B cell (primary cell): Measurements from ENCODE around the gene PDGFRB. TPM values are rescaled to one million over a fixed set of nuclear protein-coding genes. Genes with fewer than 3 reads are reported as not detected.

Experiments
- ATAC-seq: fragments of 200-7000 bp; cut with Tn5 transposase; one replicate; pipeline ENCODE4 v1.10.0; 2021; ENCODE audit warnings: low read depth, mild to moderate bottlenecking, moderate number of reproducible peaks, moderate library complexity
- CTCF ChIA-PET: fragments of 350-600 bp; sonication (Branson Sonifier 250); formaldehyde crosslinking; loops from one replicate; lab custom pipeline; 2021; ENCODE audit warnings: antibody characterized with exemption, inconsistent platforms; lab: Charles Lee
- POLR2A ChIA-PET: fragments of 350-600 bp; sonication (Branson Sonifier 250); formaldehyde crosslinking; loops from one replicate; lab custom pipeline; 2021; ENCODE audit warnings: antibody characterized with exemption; lab: Charles Lee
- DNase-seq: peaks from one replicate; pipeline ENCODE4 v3.0.0; 2013
- H2AFZ ChIP-seq: 2 replicates; pipeline ENCODE4 v1.6.1; 2012; ENCODE audit warnings: mild to moderate bottlenecking, low read depth, low read length; ENCODE audit not compliant: insufficient read depth, poor library complexity, severe bottlenecking
- H3K27ac ChIP-seq, 2 donors: 1 replicate in 1 of 2; 2 replicates in 1 of 2; pipeline ENCODE4 v1.5.1; 2012 to 2013; ENCODE audit warnings: low read length in 2 of 2, mild to moderate bottlenecking in 2 of 2, moderate library complexity in 1 of 2
- H3K27me3 ChIP-seq, 4 experiments: fragments of 200-600 bp in 1 of 4; sonication (generic) in 1 of 4; replicated peaks in 1 of 4; 1 replicate in 2 of 4; 2 replicates in 2 of 4; pipeline versions ENCODE4 v1.6.1 to v1.7.0; 2013 to 2016; ENCODE audit warnings: low read length in 3 of 4, mild to moderate bottlenecking in 2 of 4, mixed read lengths in 1 of 4, moderate library complexity in 1 of 4; ENCODE audit not compliant: insufficient read depth in 4 of 4, control insufficient read depth in 3 of 4; ENCODE audit errors: control extremely low read depth in 1 of 4
- H3K36me3 ChIP-seq, 2 experiments: replicated peaks in 1 of 2; 1 replicate in 1 of 2; 2 replicates in 1 of 2; pipeline versions ENCODE4 v1.6.1 to v1.7.1; 2013; ENCODE audit warnings: low read length in 1 of 2; ENCODE audit not compliant: insufficient read depth in 2 of 2, control insufficient read depth in 1 of 2; ENCODE audit errors: control extremely low read depth in 1 of 2, extremely low read depth in 1 of 2
- H3K4me1 ChIP-seq, 2 donors: fragments of 200-600 bp in 1 of 2; sonication (generic) in 1 of 2; 1 replicate in 1 of 2; 2 replicates in 1 of 2; pipeline versions ENCODE4 v1.5.1 to v1.6.1; 2013 to 2017; ENCODE audit warnings: low read length in 2 of 2; ENCODE audit not compliant: control insufficient read depth in 2 of 2, insufficient read depth in 2 of 2
- H3K4me2 ChIP-seq: replicated peaks from 2 replicates; pipeline ENCODE3; 2012; ENCODE audit warnings: mild to moderate bottlenecking, low read depth, low read length; ENCODE audit not compliant: poor library complexity, severe bottlenecking
- H3K4me3 ChIP-seq, 5 experiments: fragments of 200-600 bp in 1 of 5; sonication (generic) in 1 of 5; 1 replicate in 3 of 5; 2 replicates in 2 of 5; pipeline versions ENCODE4 v1.5.1 to v1.7.0; 2011 to 2016; ENCODE audit warnings: low read length in 4 of 5, mild to moderate bottlenecking in 4 of 5, low read depth in 2 of 5, control low read depth in 1 of 5, moderate library complexity in 1 of 5; ENCODE audit not compliant: insufficient read depth in 1 of 5; ENCODE audit errors: control extremely low read depth in 1 of 5, extremely low read depth in 1 of 5
- H3K79me2 ChIP-seq: fragments of 200-600 bp; sonication (generic); one replicate; pipeline ENCODE4 v1.6.0; 2016; ENCODE audit warnings: low read length; ENCODE audit not compliant: control insufficient read depth, insufficient read depth
- H3K9ac ChIP-seq: fragments of 200-600 bp; sonication (generic); 2 replicates; pipeline ENCODE4 v1.6.1; 2017; ENCODE audit warnings: mild to moderate bottlenecking, low read length, moderate library complexity
- H3K9me3 ChIP-seq, 3 donors: one replicate each; pipeline versions ENCODE4 v1.6.1 to v1.7.1; 2013; ENCODE audit warnings: low read length in 2 of 3; ENCODE audit not compliant: control insufficient read depth in 2 of 3, insufficient read depth in 1 of 3; ENCODE audit errors: control extremely low read depth in 1 of 3
- H4K20me1 ChIP-seq: 2 replicates; pipeline ENCODE4 v1.6.0; 2012; ENCODE audit warnings: mild to moderate bottlenecking, low read length; ENCODE audit not compliant: insufficient read depth, control insufficient read depth, poor library complexity, severe bottlenecking
- H3K27ac Mint-ChIP-seq: one replicate; pipeline ENCODE4 v1.8.0; 2021; ENCODE audit warnings: mixed read lengths
- H3K27me3 Mint-ChIP-seq: one replicate; pipeline ENCODE4 v1.8.0; 2021; ENCODE audit warnings: mixed read lengths
- H3K4me1 Mint-ChIP-seq: one replicate; pipeline ENCODE4 v1.8.0; 2021; ENCODE audit warnings: mixed read lengths
- H3K4me3 Mint-ChIP-seq: one replicate; pipeline ENCODE4 v1.8.0; 2021; ENCODE audit warnings: mixed read lengths
- H3K9me3 Mint-ChIP-seq: one replicate; pipeline ENCODE4 v1.8.0; 2022; ENCODE audit warnings: mixed read lengths; ENCODE audit not compliant: insufficient read depth
- CTCF ChIP-seq: fragments of 200-600 bp; IDR thresholded peaks from one replicate; pipeline ENCODE4 v1.8.0; 2022; ENCODE audit warnings: antibody characterized with exemption, mild to moderate bottlenecking
- EZH2 ChIP-seq: IDR thresholded peaks from 2 replicates; pipeline ENCODE4 v1.6.1; 2012; ENCODE audit warnings: borderline replicate concordance, low read depth, mild to moderate bottlenecking, moderate library complexity, low read length; ENCODE audit not compliant: insufficient read depth, poor library complexity, severe bottlenecking
- WGBS: methylation state at CpG from one replicate; pipeline ENCODE4 v1.1.5; 2013; ENCODE audit warnings: missing lambda C conversion rate; ENCODE audit not compliant: insufficient coverage; 5-methylcytosine and 5-hydroxymethylcytosine counted together
- intact Hi-C: fragments of 100-400 bp; cut with micrococcal nuclease; formaldehyde crosslinking; loops from one replicate; pipeline ENCODE4 v1.10.0; 2022
- polyA plus RNA-seq: library from polyadenylated mRNA; depleted of rRNA; stranded (reverse); fragments of >200 nt; gene quantifications from 2 replicates; pipeline ENCODE4 v1.2.3, GENCODE V29; 2012
- total RNA-seq, 2 donors: library from RNA; stranded (reverse); fragments of 120-200 nt in 1 of 2; gene quantifications; 1 replicate in 1 of 2; 2 replicates in 1 of 2; pipeline versions ENCODE4 v1.2.3 to v1.2.4, GENCODE V29; 2013 to 2022

PDGFRB gene
- total and polyA plus RNA-seq, 2 donors (not counting 1 experiment from before 2014, with no cell fraction given) = 0.42 to 3.6 TPM

DNA sequence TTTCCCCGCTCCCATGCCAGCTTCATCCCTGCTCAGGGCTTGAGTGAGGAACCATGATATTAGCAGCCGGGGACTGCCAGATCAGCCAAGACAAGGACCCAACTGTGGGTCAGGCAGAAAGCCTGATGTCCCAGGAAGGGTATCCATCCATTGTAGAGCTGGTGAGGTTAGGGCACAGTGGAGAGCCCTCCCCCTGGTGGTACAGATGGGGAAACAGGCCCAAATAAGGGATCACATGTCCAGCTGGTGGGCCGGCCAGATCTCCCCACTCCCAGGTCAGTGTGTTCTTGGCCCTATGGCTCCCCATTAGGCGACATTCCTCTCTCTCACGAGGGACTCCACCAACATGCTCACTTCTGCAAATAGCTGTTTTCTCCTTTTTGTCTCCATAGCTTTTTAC is 19.9 kb upstream of the PDGFRB start:
- Mint-ChIP-seq H3K4me3 (no peak overlapping the region), H3K9me3 (no peaks in the 10 kb centered on the region), H3K27ac (no peak overlapping the region), H3K27me3 (peaks cover 26% of the 10 kb centered on the region), H3K4me1 (no peaks in the 10 kb centered on the region)
- no peak for DNase-seq
- 75% methylated on average over 5 of the region's 5 CpGs for WGBS
- H2AFZ ChIP-seq = no peak overlapping the region
- H3K79me2 ChIP-seq = no peaks in the 10 kb centered on the region
- no peaks in the 10 kb centered on the region for H3K9me3 ChIP-seq
- ChIA-PET CTCF (no interaction called here), POLR2A (no interaction called here)
- H3K27ac ChIP-seq = no peak overlapping the region
- no peaks in the 10 kb centered on the region for H4K20me1 ChIP-seq
- intact Hi-C loops = no loop called here
- TF ChIP-seq EZH2 (no peak), CTCF (no peak)
- no peak overlapping the region for H3K9ac ChIP-seq
- peaks cover 0 to 2% (median 0%) of the 10 kb centered on the region in 4 experiments for H3K27me3 ChIP-seq
- H3K4me1 ChIP-seq = no peaks in the 10 kb centered on the region
- no peak for ATAC-seq
- no peak overlapping the region for H3K4me3 ChIP-seq
- no peak overlapping the region for H3K4me2 ChIP-seq
- H3K36me3 ChIP-seq = no peaks in the 10 kb centered on the region

GRCh38 chr5:150175076-150175475 is 19.4 kb upstream of the PDGFRB start:
- H3K4me2 ChIP-seq = no peak overlapping the region
- H3K4me1 ChIP-seq = no peaks in the 10 kb centered on the region
- CTCF ChIA-PET = no interaction called here
- Mint-ChIP-seq H3K9me3 (no peaks in the 10 kb centered on the region), H3K27ac (no peak overlapping the region), H3K27me3 (peaks cover 30% of the 10 kb centered on the region), H3K4me3 (no peak overlapping the region), H3K4me1 (no peaks in the 10 kb centered on the region)
- intact Hi-C loops = no loop called here
- H3K36me3 ChIP-seq = no peaks in the 10 kb centered on the region
- no peak overlapping the region for H3K4me3 ChIP-seq
- H3K9me3 ChIP-seq = no peaks in the 10 kb centered on the region
- H4K20me1 ChIP-seq = no peaks in the 10 kb centered on the region
- no peak overlapping the region for H2AFZ ChIP-seq
- no peak overlapping the region for H3K9ac ChIP-seq
- ATAC-seq (no peak), DNase-seq (no peak)
- H3K79me2 ChIP-seq = no peaks in the 10 kb centered on the region
- TF ChIP-seq EZH2 = no peak
- WGBS = 100% methylated on average over 1 of the region's 1 CpG
- peaks cover 0 to 2% (median under 1%) of the 10 kb centered on the region in 4 experiments for H3K27me3 ChIP-seq
- POLR2A ChIA-PET = no interaction called here
- H3K27ac ChIP-seq = no peak overlapping the region
